ENCODE measurements around the gene B4GALT5.
"Not testable (repeated sequence)": the region's sequence is repeated elsewhere in the genome, so short reads cannot be mapped to it uniquely, and the experiment has no call there.

Gene B4GALT5

GRCh38 chr20:49681850-49682216 is 31.8 kb downstream of the B4GALT5 start:
- DNase-seq, result no peak

DNA sequence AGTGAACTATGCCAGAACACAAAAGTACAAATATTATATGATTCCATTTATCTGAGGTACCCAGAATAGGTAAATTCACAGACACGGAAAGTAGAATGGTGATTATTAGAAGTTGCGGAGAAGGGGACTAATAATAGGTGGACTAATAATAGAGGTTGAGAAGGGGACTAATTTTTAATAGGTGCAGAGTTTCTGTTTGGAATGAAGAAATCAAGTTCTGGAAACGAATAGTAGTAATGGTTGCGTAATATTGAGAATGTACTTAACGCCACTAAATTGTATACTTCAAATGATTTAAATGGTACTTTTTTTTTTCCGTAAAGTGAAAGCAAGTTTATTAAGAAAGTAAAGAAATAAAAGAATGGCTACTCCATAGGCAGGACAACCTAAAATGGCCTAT is 33.2 kb downstream of the B4GALT5 start:
- DNase-seq, result no peak

DNA sequence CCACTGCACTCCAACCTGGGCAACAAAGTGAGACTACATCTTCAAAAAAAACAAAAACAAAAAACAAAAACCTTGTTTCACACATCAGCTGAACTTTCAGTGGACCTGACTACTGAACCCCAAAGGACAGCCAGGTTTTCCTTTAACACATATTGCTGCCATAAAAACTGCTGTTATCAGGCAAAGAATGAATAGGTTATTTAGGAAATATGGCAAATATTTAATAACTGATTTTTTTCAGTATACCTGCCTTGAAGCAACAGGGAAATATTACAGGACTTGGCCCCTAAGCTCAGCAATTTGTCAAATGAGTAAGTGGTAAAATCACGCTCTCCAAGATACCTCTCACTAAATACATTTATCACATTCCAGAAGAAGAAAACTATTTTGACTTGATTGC is 34.0 kb downstream of the B4GALT5 start:
- no peak for DNase-seq

DNA sequence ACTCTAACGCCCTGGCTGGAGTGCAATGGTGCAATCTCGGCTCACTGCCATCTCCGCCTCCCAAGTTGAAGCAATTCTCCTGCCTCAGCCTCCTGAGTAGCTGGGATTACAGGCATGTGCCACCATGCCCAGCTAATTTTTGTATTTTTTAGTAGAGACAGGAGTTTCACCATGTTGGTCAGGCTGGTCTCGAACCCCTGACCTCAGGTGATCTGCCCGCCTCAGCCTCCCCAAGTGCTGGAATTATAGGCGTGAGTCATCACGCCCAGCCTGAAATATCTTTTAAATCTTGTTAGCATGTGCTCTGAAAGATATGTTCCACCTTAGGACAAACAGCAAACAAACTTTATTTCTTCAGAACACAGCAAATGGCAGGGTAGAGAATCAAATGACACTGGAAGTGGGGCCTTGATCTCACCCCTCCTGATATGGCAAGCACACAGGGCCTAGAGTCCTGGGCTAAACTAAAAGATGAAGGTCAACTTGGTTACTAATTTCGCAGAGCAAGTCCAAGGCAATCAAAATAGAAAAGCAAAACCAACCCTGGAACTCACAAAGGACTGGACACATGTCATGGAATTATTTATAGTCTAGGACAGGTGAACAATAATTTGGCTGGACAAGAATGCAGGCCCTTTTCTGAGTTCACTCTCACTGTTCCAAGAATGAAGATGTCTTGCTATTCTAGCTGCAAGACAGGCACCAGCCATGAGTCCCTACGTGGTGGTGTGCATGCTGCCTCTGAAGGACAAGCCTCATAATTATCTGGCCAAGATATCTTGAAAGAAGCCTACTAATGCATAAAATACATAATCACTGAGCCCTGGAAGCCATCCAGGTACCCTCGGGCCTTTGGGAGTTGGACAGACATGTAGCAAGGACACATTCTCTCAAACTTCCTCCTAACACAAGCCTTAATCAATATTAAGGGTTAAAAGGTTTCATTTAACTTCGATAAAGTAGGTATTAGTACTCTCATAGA is 35.6 kb downstream of the B4GALT5 start:
- DNase-seq, result no peak

DNA sequence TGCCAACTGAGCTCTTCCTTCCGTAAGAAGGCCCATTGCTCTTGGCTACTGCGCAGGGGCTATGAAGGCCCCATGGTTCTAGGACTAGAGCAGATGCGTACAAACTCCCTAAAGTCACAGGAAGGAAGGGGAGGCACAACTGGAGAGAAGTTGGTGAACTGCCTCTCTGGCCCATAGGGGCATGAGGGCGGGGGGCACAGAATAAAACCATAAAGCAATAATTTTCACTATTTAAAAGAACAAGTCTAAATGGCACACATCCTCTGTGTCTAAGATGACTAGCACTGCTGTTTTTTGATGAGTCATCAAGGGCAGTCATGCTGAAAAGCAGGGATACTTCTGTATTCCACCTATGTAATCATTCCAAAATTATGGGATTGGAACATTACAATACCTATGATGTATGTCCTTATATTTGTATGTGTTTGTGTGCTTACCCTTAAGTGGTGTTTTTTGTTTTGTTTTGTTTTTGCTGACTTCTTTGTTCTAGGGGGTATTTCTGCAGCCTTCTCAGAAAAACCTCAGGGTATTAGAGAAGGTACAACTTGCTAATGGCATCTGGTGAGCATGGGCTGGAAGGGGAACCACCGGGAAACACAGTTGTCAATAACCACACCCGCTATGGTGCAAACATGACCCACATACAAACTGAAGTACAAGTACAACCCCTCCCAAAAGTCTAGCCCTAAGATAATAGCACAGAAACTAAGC is 36.9 kb downstream of the B4GALT5 start:
- DNase-seq, result no peak

- no peak for DNase-seq
Measured at GRCh38 chr20:49675368-49676151, 38.1 kb downstream of the B4GALT5 start.

DNA sequence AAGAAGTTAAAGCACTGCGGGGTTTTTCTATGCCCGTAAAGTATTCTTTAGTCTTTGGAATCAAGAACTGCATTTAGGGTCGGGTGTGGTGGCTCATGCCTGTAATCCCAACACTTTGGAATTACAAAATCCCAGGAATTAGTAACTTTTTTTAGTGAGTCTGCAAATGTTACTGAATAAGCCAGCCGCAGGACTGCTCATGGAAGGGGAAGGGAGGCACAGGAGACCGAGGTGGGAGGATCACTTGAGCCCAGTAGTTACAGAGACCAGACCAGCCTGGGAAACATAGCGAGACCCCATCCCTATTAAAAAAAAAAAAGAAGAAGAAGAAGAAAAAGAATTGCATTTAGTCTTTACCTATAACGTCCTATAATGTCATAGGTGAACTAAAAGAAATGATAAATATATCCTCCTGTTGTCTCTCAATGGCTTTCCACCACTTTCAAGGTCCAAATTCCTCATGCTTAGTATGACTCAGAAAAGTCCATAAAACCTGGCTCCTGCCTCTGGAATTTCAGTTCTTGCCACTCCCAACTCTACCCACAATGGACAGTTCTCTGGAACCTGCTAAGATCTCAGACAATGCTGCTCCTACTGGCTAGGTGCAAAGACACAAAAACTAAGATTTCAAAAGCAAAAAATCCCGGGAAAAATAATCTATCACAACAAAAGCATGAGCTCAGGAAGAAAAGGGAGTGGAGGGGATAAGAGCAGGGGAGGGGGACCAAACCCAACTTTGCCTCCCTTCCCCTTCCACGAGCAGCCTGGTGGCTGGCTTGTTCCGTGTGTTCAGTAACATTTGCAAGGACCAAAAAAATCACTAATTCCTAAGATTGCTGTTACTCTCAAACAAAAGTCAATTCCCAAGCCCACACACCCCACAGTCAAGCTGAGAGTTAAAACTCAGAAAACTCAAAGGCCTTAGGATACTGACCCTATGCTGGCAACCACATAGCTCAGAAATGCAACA is 39.0 kb downstream of the B4GALT5 start:
- DNase-seq, result no peak

DNA sequence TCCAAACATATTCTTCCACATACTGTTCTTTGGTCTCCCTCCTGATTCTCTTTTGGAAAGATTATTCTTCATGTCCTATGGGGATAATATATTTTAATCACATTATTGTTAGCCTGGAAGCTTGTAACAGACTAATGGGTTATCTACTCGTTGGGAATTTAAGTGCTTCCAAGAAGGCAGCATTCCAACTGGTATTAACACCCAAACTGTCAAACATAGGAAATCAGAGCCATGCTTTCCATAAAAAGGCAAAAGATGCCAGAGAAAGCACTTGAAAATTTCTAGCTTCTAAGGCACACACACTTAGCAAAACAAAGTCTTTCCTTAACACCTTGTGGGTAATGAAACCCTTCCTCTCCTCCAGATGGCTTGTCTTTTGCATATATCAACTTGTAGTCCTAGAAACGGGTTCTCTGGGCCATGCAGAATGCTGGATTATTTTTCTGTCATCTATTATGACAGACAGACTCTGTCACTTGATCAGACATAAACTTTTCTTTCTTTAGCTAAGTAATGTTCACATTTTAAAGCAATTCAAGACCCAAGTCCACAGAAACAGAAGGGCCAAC is 41.5 kb downstream of the B4GALT5 start:
- no peak for DNase-seq

- DNase-seq, result no peak
Measured at GRCh38 chr20:49671433-49671832, 42.2 kb downstream of the B4GALT5 start.

- no peak for DNase-seq
Measured at GRCh38 chr20:49669601-49670189, 44.0 kb downstream of the B4GALT5 start.

GRCh38 chr20:49668878-49669195 is 44.8 kb downstream of the B4GALT5 start:
- DNase-seq, result not testable (repeated sequence)

DNA sequence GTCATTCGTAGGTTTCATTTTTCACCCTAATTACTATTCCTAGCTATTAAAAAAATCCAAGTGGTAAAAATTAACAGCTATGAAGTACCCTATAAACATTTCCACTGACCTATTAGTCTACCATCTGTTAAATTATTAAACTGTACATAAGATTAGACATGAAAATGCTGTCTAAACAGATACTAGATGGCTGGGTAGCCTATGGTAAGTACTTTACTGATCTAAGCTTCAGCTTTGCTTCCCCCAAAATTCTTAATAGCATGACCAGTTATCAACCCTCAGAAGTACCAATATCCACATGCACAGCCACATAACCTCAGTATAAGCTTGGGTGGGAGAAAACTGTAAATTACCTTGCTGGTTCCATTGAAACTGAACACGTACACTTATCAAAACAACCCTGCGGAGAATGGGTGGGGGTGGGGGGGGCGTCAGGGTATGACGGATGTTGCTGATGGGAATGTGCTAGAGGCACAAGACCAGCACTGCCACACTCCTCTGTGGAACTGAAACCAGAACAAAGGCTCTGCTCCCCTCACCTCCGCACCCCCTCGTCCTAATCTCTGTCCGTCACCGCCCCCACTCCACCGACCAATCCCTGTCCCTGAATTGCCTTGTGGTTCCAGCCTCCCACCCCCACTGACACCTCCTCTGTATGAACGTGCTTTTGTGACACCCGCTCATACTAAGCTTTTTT is 45.3 kb downstream of the B4GALT5 start:
- no peak for DNase-seq

DNA sequence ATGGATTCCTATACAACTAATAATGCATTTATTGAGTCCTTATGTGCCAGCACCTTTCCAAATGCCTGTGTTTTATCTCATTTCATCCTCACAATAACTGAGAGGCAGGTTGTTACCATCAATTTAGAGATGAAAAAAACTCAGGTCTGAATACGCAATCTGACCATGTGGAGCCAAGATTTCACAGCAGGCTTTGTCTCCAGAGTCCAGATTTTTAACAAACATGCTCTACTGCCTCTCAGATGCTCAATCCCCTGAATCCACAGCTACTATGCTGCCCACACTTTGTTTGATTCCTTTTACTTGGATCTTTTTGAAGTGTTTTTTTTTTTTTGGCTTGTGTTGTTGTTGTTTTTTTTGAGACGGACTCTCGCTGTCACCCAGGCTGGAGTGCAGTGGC is 46.8 kb downstream of the B4GALT5 start:
- DNase-seq, result peak in 1 of 58 donors; percentile 13

DNA sequence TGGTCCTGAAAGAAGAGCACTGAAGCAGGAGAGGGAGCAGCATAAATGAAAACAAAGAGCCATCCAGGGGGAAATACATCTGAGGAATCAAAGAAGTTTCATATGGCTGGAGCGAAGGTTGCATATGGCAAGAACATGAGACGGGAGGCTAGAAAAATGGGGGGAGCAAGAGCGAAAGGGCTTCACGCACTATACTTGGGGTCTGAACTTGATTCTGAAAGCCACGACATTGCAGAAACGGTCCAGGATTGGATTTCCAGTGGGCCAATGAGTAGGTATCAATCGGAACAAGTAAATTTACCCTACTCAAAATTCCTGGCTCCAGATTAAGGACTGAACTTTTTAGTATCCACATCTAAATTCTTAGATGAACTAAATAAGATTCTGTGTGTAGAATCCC is 47.9 kb downstream of the B4GALT5 start:
- DNase-seq, result no peak

DNA sequence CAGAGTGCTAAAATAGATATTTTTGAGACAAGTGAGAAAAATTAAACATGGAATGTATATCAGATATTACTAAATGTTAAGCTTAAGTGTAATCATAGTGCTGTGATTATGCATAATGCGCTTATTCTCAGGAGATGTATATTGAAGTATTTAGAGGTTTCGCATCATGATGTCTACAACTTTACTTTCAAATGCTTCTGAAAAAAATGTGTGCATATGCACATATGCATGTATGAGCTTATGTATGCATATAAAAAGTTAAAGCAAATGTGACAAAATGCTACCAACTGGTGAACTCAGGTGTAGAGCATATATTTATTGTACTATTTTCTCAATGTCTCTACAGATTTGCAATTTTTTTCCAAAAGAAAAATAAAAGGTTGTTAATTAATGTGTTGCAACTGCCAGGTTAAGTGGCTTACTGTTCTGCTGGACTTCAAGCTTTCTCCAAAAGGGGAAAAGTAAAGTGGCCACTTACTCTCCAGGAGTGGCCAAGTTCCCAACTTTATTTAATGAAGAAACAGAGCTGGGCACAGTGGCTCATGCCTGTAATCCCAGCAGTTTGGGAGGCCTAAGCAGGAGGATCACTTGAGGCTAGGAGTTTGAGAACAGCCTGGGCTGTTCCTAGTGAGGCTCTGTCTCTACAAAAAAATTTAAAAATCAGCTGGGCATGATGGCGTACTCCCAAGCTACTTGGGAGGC is 48.9 kb downstream of the B4GALT5 start:
- DNase-seq, result no peak

GRCh38 chr20:49663112-49663511 is 50.6 kb downstream of the B4GALT5 start:
- DNase-seq, result no peak

- peak in 3 of 58 donors; percentile 3 to 10 (median 4) for DNase-seq
Measured at GRCh38 chr20:49661560-49662329, 51.9 kb downstream of the B4GALT5 start.

GRCh38 chr20:49660912-49661311 is 52.8 kb downstream of the B4GALT5 start:
- no peak for DNase-seq

All from anterior cingulate cortex (tissue), 58 donors.